Stimulated activated naive CD8-positive, alpha-beta T cell treated with anti-CD3 and anti-CD28 coated beads, Interleukin-15, amount 100 ng/mL, for 72 hours (primary cell): ENCODE data around the gene PSMB3.

Source experiments
- ATAC-seq: fragments of 150-1000 bp; cut with Tn5 transposase; 2 replicates; pipeline ENCODE4 v1.10.0; 2021; ENCODE audit warnings: mild to moderate bottlenecking, moderate library complexity
- DNase-seq, 2 donors: peaks; one replicate each; pipeline ENCODE4 v3.0.0; 2021 to 2022
- H3K27ac Mint-ChIP-seq, 2 donors: one replicate each; pipeline ENCODE4 v1.8.0; 2022; ENCODE audit warnings: mild to moderate bottlenecking in 2 of 2, mixed read lengths in 2 of 2, moderate library complexity in 2 of 2
- H3K27me3 Mint-ChIP-seq: one replicate; pipeline ENCODE4 v1.8.0; 2022; ENCODE audit warnings: mixed read lengths
- H3K4me1 Mint-ChIP-seq: one replicate; pipeline ENCODE4 v1.8.0; 2022; ENCODE audit warnings: mild to moderate bottlenecking, mixed read lengths
- H3K4me3 Mint-ChIP-seq, 2 donors: one replicate each; pipeline ENCODE4 v1.8.0; 2022; ENCODE audit warnings: mild to moderate bottlenecking in 2 of 2, mixed read lengths in 2 of 2, moderate library complexity in 1 of 2
- H3K9me3 Mint-ChIP-seq, 2 donors: one replicate each; pipeline ENCODE4 v1.8.0; 2022; ENCODE audit warnings: mixed read lengths in 2 of 2

PSMB3 gene

GRCh38 chr17:38740044-38740443 is 12.5 kb upstream of the PSMB3 start:
- Mint-ChIP-seq H3K9me3 (no peaks in the 10 kb centered on the region), H3K27me3 (peaks cover 43% of the 10 kb centered on the region), H3K4me1 (peaks cover 7% of the 10 kb centered on the region), H3K27ac (no peak overlapping the region), H3K4me3 (no peak overlapping the region)
- DNase-seq (no peak), ATAC-seq (no peak)

- Mint-ChIP-seq H3K9me3 (no peaks in the 10 kb centered on the region), H3K4me1 (peaks cover 1% of the 10 kb centered on the region), H3K27ac (no peak overlapping the region), H3K4me3 (no peak overlapping the region), H3K27me3 (peaks cover 50% of the 10 kb centered on the region)
- DNase-seq = no peak
- ATAC-seq = no peak
Measured at GRCh38 chr17:38740806-38741205, 11.7 kb upstream of the PSMB3 start.

GRCh38 chr17:38741461-38741860 is 11.1 kb upstream of the PSMB3 start:
- no peaks in the 10 kb centered on the region for H3K9me3 Mint-ChIP-seq
- H3K27me3 Mint-ChIP-seq = peaks cover 57% of the 10 kb centered on the region
- H3K4me3 Mint-ChIP-seq = no peak overlapping the region
- H3K27ac Mint-ChIP-seq = no peak overlapping the region
- H3K4me1 Mint-ChIP-seq = peaks cover 8% of the 10 kb centered on the region
- no peak for DNase-seq
- ATAC-seq = no peak

GRCh38 chr17:38741921-38742410 is 10.6 kb upstream of the PSMB3 start:
- H3K4me3 Mint-ChIP-seq = no peak overlapping the region
- no peak for DNase-seq
- H3K4me1 Mint-ChIP-seq = peaks cover 13% of the 10 kb centered on the region
- H3K9me3 Mint-ChIP-seq = no peaks in the 10 kb centered on the region
- H3K27ac Mint-ChIP-seq = no peak overlapping the region
- no peak for ATAC-seq
- peaks cover 62% of the 10 kb centered on the region for H3K27me3 Mint-ChIP-seq

GRCh38 chr17:38742411-38743308 is 9.9 kb upstream of the PSMB3 start:
- Mint-ChIP-seq H3K27ac (no peak overlapping the region), H3K4me1 (peaks cover 18% of the 10 kb centered on the region), H3K9me3 (no peaks in the 10 kb centered on the region), H3K4me3 (no peak overlapping the region), H3K27me3 (peaks cover 68% of the 10 kb centered on the region)
- peak; percentile 41 for ATAC-seq
- no peak for DNase-seq

GRCh38 chr17:38743556-38744171 is 8.9 kb upstream of the PSMB3 start:
- H3K9me3 Mint-ChIP-seq = no peaks in the 10 kb centered on the region
- peaks cover 22% of the 10 kb centered on the region for H3K4me1 Mint-ChIP-seq
- ATAC-seq (no peak), DNase-seq (no peak)
- H3K27ac Mint-ChIP-seq = no peak overlapping the region
- H3K27me3 Mint-ChIP-seq = peaks cover 76% of the 10 kb centered on the region
- no peak overlapping the region for H3K4me3 Mint-ChIP-seq

GRCh38 chr17:38745545-38745944 is 7.0 kb upstream of the PSMB3 start:
- DNase-seq (no peak), ATAC-seq (no peak)
- peaks cover 92% of the 10 kb centered on the region for H3K27me3 Mint-ChIP-seq
- no peak overlapping the region for H3K4me3 Mint-ChIP-seq
- peaks cover 36% of the 10 kb centered on the region for H3K4me1 Mint-ChIP-seq
- H3K9me3 Mint-ChIP-seq = no peaks in the 10 kb centered on the region
- H3K27ac Mint-ChIP-seq = no peak overlapping the region

GRCh38 chr17:38746004-38746848 is 6.3 kb upstream of the PSMB3 start:
- peak overlapping the region; percentile 45 to 70 for H3K4me3 Mint-ChIP-seq
- H3K9me3 Mint-ChIP-seq = no peaks in the 10 kb centered on the region
- DNase-seq (no peak), ATAC-seq (no peak)
- peaks cover 43% of the 10 kb centered on the region for H3K4me1 Mint-ChIP-seq
- no peak overlapping the region for H3K27ac Mint-ChIP-seq
- H3K27me3 Mint-ChIP-seq = peaks cover 92% of the 10 kb centered on the region

GRCh38 chr17:38746849-38747462 is 5.6 kb upstream of the PSMB3 start:
- Mint-ChIP-seq H3K4me1 (peaks cover 50% of the 10 kb centered on the region), H3K4me3 (peak overlapping the region; percentile 45 to 70), H3K27me3 (peaks cover 87% of the 10 kb centered on the region), H3K27ac (no peak overlapping the region), H3K9me3 (no peaks in the 10 kb centered on the region)
- DNase-seq (no peak), ATAC-seq (no peak)

- H3K4me1 Mint-ChIP-seq = peaks cover 51% of the 10 kb centered on the region
- H3K27me3 Mint-ChIP-seq = peaks cover 80% of the 10 kb centered on the region
- ATAC-seq (no peak), DNase-seq (no peak)
- H3K27ac Mint-ChIP-seq = no peak overlapping the region
- no peaks in the 10 kb centered on the region for H3K9me3 Mint-ChIP-seq
- peak overlapping the region; percentile 85 for H3K4me3 Mint-ChIP-seq
Measured at GRCh38 chr17:38747463-38748148, 4.9 kb upstream of the PSMB3 start.

- H3K27me3 Mint-ChIP-seq = peaks cover 78% of the 10 kb centered on the region
- H3K9me3 Mint-ChIP-seq = no peaks in the 10 kb centered on the region
- no peak for ATAC-seq
- no peak within 1 kb of the TSS for H3K27ac Mint-ChIP-seq
- peak within 1 kb of the TSS; percentile 90 to 94 for H3K4me3 Mint-ChIP-seq
- DNase-seq = no peak
- peaks cover 53% of the 10 kb centered on the region for H3K4me1 Mint-ChIP-seq
Measured at GRCh38 chr17:38748149-38748891, 4.2 kb upstream of the PSMB3 start, which contains the start of gene PCGF2. Gene PCGF2, minus strand, starts transcription at chr17:38748336. Its CDS starts 7,934 bp downstream, at chr17:38740402.

GRCh38 chr17:38748892-38749222 is 3.7 kb upstream of the PSMB3 start:
- DNase-seq = no peak
- Mint-ChIP-seq H3K27ac (no peak overlapping the region), H3K4me3 (peak overlapping the region; percentile 90 to 94), H3K27me3 (peaks cover 73% of the 10 kb centered on the region), H3K9me3 (no peaks in the 10 kb centered on the region), H3K4me1 (peaks cover 58% of the 10 kb centered on the region)
- no peak for ATAC-seq

- Mint-ChIP-seq H3K27me3 (peaks cover 67% of the 10 kb centered on the region), H3K4me1 (peaks cover 62% of the 10 kb centered on the region), H3K9me3 (no peaks in the 10 kb centered on the region), H3K4me3 (peak overlapping the region; percentile 90 to 94), H3K27ac (no peak overlapping the region)
- DNase-seq = no peak
- no peak for ATAC-seq
Measured at GRCh38 chr17:38749223-38750043, 3.1 kb upstream of the PSMB3 start.

- H3K4me1 Mint-ChIP-seq = peaks cover 67% of the 10 kb centered on the region
Measured at GRCh38 chr17:38750044-38750311, 2.6 kb upstream of the PSMB3 start.

More at GRCh38 chr17:38750044-38750311, 2.6 kb upstream of the PSMB3 start:
- Mint-ChIP-seq H3K9me3 (no peaks in the 10 kb centered on the region), H3K27me3 (peaks cover 62% of the 10 kb centered on the region), H3K4me3 (peak overlapping the region; percentile 90 to 94), H3K27ac (no peak overlapping the region)
- DNase-seq = no peak
- no peak for ATAC-seq
